Islet of Langerhans (tissue), 1 donor: ENCODE data around the gene AP1S2.
"Not testable (repeated sequence)": the region's sequence is repeated elsewhere in the genome, so short reads cannot be mapped to it uniquely, and the experiment has no call there.

ENCODE experiments used
- FAIRE-seq: peaks from one replicate; lab custom pipeline; 2011; peaks lifted over from hg19 to GRCh38; lab: Jason Lieb, UNC

The AP1S2 gene

GRCh38 chrX:15854712-15855567, at the start of gene AP1S2:
Gene AP1S2, minus strand, starts transcription at chrX:15854813. Its CDS starts 2,289 bp downstream, at chrX:15852524.
- FAIRE-seq: peak; percentile 45

DNA sequence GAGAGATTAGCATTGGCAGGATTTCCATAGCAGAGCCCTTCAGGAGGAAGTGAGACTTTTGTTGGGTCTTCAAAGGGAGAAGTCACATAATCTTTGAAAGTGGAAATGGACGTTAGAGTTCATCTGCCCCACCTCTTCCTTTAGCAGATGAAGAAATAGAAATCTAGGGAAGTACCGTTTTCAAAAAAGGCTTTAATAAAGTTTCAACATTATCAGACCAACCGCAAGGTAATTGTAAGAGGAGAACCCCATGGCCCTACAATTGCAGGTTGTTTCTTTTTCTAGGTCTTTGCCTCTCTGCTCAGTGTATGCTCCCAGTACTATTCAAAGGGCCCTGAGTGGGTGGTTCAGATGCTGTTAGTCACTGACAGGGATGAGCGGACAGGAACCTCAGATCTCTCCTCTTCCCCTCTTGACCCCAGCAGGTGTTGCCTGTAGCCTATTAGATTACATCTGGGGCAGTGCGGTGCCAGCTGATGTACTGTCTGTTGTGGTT, 48.6 kb upstream of the AP1S2 start:
- no peak for FAIRE-seq

GRCh38 chrX:15895334-15895733, 40.7 kb upstream of the AP1S2 start:
- no peak for FAIRE-seq

DNA sequence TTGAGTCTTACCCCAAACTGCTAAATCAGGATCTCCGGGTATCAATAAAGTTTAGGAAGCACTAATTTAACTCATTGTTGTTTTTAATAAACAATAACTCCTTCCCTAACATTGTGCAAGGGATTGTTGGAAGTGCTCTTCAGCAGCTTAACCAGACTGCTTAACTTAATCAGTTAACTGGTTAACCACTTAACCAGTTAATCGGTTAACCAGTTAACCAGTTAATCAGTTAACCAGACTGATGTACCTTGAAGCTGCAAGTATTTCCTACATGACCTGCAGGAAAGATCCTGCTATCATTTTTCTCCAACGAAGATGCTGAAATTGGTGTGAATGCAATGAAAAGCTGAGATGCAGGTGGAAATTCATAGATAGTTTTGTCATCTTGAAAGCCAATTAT, 40.1 kb upstream of the AP1S2 start:
- FAIRE-seq: no peak

DNA sequence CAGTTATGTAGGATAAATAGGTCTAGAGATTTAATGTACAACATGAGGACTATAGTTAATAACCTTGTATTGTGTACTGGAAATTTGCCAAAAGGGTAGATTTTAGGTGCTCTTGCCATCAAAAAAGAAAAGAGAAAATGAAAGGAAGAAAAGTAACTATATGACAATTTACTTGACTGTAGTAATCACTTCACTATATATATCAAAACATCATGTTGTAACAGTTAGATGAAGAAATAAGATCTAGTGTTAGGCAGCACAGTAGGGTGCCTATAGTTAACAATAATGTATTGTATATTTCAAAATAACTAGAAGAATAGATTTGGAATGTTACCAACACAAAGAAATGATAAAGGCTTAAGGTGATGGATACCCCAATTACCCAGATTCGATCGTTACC, 35.9 kb upstream of the AP1S2 start:
- no peak for FAIRE-seq

GRCh38 chrX:15888062-15888461, 33.4 kb upstream of the AP1S2 start:
- FAIRE-seq: no peak

GRCh38 chrX:15883540-15883863, 28.9 kb upstream of the AP1S2 start:
- no peak for FAIRE-seq

GRCh38 chrX:15882704-15883539, 28.3 kb upstream of the AP1S2 start:
- FAIRE-seq: no peak

DNA sequence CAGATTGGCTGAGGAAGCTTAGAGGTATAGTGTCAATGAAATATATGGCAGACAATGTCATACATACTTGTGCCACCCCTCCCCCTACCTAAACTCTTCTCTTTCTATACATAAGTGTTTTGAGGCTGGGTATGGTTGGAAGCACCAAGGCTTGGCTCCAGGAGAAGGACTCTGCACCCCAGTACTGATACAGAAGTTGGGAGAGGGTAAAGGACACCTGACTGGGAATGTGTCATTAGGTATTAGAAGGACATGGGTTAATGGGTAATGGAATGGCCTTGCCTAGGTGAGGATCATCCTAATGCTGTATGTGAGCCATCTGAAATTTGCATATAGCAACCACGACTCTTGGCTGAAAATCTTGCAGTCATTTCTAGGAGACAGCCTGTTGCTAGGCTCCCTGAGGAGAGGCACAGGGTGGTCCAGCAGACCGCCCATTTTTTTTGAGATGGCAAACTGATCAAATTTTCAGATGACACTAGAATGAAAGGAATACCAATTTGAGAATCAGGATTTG, 26.8 kb upstream of the AP1S2 start:
- FAIRE-seq: no peak

DNA sequence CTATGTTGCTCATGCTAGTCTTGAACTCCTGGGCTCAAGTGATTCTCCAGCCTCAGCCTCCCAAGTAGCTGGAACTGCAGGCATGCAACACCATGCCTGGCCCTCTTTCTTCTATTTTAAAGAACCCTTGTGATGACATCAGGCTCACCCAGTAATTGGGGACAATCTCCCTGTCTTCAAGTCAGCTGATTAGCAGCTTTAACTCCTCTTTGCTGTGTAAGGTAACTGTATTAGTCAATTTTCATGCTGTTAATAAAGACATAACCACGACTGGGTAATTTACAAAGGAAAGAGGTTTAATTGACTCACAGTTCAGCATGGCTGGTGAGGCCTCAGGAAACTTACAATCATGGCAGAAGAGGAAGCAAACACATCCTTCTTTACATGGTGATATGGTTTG, 23.3 kb upstream of the AP1S2 start:
- FAIRE-seq: not testable (repeated sequence)

DNA sequence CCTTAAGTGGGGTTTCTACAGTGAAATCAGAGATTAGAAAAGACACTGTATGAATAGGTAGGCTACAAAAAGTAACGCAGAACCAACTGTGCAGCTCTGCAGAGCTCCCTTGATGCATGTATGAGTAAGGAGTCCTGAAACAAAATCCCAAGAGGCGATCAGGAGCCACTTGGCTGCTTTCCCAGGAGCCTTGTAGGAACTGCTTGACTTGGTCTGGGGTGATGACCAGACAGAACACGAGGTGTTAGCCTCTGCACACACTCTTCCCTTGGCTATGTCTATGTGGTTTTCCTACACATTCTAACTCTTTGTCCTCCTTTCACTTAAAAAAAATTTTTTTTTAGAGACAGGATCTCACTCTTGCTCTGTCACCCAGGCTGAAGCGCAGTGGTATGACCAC, 22.8 kb upstream of the AP1S2 start:
- FAIRE-seq: no peak

GRCh38 chrX:15874672-15875071, 20.1 kb upstream of the AP1S2 start:
- FAIRE-seq: no peak

DNA sequence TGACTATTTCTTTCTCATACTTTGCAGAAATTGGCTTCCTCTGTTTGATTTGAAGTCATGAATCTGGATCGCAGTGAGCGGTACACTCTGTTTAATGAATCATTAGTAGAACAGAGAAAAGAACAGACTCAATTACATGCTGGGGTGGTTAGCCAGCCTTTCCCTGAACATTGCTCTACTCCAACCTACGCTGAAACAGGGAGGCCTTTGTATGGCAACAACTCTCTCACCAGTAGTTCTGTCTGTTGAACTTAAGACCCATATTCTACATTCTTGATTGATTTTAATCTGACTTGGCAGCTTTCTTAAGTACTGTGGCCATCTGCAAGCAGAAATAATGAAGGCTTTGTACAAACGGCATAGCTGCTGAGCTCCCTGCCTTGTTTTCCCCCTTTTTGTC, 19.0 kb upstream of the AP1S2 start:
- FAIRE-seq: no peak

DNA sequence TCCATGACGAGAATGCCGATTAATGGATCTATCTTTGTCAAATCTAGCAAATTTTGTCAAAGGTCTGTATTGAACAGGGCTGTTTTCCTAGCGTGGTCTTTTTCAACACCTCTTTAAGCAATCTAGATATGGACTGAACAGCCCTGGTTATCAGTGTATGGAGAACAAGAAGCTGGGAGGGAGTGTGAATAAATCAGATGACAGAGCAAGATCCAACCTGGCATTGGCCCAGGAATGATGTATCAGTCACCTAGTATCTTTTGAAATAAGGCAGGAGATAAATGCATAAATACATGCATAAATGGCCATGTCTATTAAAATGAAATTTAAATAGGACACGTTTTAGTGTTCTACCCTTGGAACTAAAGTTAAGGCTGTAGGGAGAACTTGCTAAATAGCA, 15.7 kb upstream of the AP1S2 start:
- no peak for FAIRE-seq

DNA sequence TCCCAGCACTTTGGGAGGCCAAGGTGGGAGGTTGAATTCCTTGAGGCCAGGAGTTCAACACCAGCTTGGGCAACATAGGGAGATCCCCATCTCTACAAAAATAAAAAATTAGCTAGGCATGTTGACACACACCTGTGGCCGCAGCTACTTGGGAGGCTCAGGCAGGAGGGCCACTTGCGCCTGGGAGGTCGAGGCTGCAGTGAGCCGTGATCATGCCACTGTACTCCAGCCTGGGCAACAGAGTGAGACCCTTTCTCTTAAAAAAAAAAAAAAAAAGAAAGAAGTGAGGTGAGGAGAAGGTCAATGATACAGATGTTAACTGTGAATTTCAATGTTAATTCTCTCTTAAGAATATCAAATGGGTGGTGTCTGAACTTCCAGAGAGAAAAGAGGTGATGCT, 15.1 kb upstream of the AP1S2 start:
- no peak for FAIRE-seq

DNA sequence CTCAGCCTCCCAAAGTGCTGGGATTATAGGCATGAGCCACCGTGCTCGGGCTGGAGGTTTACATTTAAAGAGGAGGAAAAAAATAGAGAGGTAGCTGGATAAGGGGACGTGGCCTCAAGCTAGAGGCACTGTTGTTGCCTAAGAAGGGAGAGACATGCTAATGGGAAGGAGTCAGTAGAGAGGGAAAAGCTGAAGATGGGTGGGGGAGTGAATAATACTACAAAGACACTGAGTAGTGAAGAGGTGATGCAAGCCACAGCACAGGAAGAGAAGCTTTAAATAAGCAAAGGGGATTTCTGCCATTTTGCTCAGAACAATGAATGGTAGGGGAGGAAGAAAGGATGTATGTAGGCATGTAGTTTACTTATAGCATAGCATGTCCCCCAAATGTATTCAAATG, 11.5 kb upstream of the AP1S2 start:
- no peak for FAIRE-seq

DNA sequence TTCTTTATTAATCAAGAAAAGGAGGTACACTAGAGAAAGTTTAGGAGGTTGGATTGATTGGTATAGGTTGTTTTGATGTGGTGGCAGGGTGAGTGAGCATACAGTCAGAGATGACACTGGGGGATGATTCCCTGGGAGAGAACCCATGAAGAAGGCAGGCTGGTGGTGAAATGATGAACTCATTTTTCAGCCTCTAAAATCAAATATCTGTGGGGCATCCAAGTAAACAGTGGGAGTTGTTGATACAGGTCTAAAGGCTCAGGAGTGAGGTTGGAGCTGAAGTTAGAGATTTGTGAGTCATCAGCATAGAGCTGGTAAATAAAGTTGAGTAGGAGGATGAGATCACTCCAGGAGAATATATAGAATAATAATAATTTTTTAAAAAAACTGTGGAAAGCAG, 10.0 kb upstream of the AP1S2 start:
- FAIRE-seq: no peak

- FAIRE-seq: no peak
Measured at GRCh38 chrX:15864023-15864422, 9.4 kb upstream of the AP1S2 start.

DNA sequence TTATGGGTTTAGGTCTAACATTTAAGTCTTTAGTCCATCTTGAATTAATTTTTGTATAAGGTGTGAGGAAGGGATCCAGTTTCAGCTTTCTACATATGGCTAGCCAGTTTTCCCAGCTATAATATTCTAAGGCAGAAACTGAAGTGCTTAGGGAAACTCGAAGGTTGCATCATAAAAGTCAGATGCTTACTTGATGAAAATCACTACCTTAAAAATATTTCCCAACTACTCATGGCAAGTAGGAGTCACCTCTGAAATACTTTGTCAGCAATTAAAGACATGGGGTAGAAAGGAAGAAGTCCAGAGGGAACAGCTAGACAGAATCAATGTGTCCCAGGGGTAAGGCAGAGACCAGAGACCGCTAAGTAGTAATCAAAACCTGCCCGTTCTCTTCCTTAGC, 6.3 kb upstream of the AP1S2 start:
- no peak for FAIRE-seq

GRCh38 chrX:15858051-15858450, 3.4 kb upstream of the AP1S2 start:
- no peak for FAIRE-seq

DNA sequence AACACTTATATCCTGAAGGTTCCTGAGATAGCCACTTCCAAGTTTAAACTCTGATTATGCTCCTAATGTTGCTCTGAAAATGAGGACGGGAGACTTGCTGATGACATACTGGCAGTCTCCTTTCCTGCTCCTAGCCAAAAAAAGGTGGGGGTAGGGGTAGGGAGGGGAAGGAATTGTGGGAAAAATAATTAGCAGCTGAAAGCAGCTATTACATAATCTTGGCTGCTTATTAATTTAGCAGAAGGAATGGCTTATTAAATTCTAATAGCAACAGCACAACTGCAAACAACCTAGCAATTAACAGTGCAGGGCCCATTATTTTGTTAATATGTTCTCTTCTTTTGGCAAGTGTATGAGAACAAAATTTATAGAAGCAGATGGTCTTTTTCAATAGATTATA, 2.0 kb upstream of the AP1S2 start:
- FAIRE-seq: no peak

- FAIRE-seq: no peak
Measured at GRCh38 chrX:15856222-15856587, 1.6 kb upstream of the AP1S2 start.

GRCh38 chrX:15855568-15856221, 1.1 kb upstream of the AP1S2 start:
- FAIRE-seq: no peak
